Astrocyte (in vitro differentiated cells and primary cell): ENCODE results near the gene SENP8. TPM values are rescaled to one million over a fixed set of nuclear protein-coding genes. Genes with fewer than 3 reads are reported as not detected.
A peak's percentile ranks its signal among the peaks of the same experiment; 100 is the strongest.

ENCODE experiments used
- DNase-seq: peaks from one replicate; pipeline ENCODE4 v3.0.0-alpha.2; 2010; ENCODE audit warnings: low read depth
- FAIRE-seq: peaks from 2 replicates; lab custom pipeline; 2011; peaks lifted over from hg19 to GRCh38; lab: Jason Lieb, UNC
- H2AFZ ChIP-seq: 2 replicates; pipeline ENCODE4 v1.6.0; 2012; ENCODE audit warnings: low read depth, low read length, inconsistent platforms
- H3K27ac ChIP-seq: 2 replicates; pipeline ENCODE4 v1.5.1; 2011; ENCODE audit warnings: low read depth, low read length, inconsistent platforms
- H3K27me3 ChIP-seq: 2 replicates; pipeline ENCODE4 v1.6.0; 2011; ENCODE audit warnings: low read length, inconsistent platforms; ENCODE audit not compliant: insufficient read depth
- H3K36me3 ChIP-seq: 2 replicates; pipeline ENCODE4 v1.5.1; 2011; ENCODE audit warnings: low read length, inconsistent platforms; ENCODE audit not compliant: insufficient read depth
- H3K4me1 ChIP-seq: 2 replicates; pipeline ENCODE4 v1.5.1; 2011; ENCODE audit warnings: low read length, inconsistent platforms; ENCODE audit not compliant: insufficient read depth
- H3K4me2 ChIP-seq: 2 replicates; pipeline ENCODE4 v1.6.0; 2012; ENCODE audit warnings: low read length, inconsistent platforms
- H3K4me3 ChIP-seq: 2 replicates; pipeline ENCODE4 v1.5.1; 2011; ENCODE audit warnings: low read depth, mild to moderate bottlenecking, low read length, inconsistent platforms; ENCODE audit not compliant: insufficient read depth
- H3K79me2 ChIP-seq: 2 replicates; pipeline ENCODE4 v1.6.0; 2012; ENCODE audit warnings: mild to moderate bottlenecking, low read length, inconsistent platforms; ENCODE audit not compliant: insufficient read depth
- H3K9ac ChIP-seq: 2 replicates; pipeline ENCODE4 v1.6.0; 2012; ENCODE audit warnings: mild to moderate bottlenecking, low read length, inconsistent platforms
- H3K9me3 ChIP-seq: 2 replicates; pipeline ENCODE4 v1.5.1; 2012; ENCODE audit warnings: low read depth, mild to moderate bottlenecking, low read length, inconsistent platforms; ENCODE audit not compliant: insufficient read depth
- H4K20me1 ChIP-seq: 2 replicates; pipeline ENCODE4 v1.6.0; 2012; ENCODE audit warnings: low read length, inconsistent platforms; ENCODE audit not compliant: insufficient read depth
- H3K27ac Mint-ChIP-seq: one replicate; pipeline ENCODE4 v1.8.0; 2021; ENCODE audit warnings: mild to moderate bottlenecking, mixed read lengths; ENCODE audit not compliant: unreplicated experiment
- H3K27me3 Mint-ChIP-seq: one replicate; pipeline ENCODE4 v1.8.0; 2021; ENCODE audit warnings: low read depth, mixed read lengths; ENCODE audit not compliant: unreplicated experiment
- H3K36me3 Mint-ChIP-seq: one replicate; pipeline ENCODE4 v1.8.0; 2021; ENCODE audit warnings: low read depth, mixed read lengths; ENCODE audit not compliant: unreplicated experiment
- H3K4me1 Mint-ChIP-seq: one replicate; pipeline ENCODE4 v1.8.0; 2021; ENCODE audit warnings: low read depth, mixed read lengths; ENCODE audit not compliant: unreplicated experiment
- H3K4me3 Mint-ChIP-seq: one replicate; pipeline ENCODE4 v1.8.0; 2021; ENCODE audit warnings: mild to moderate bottlenecking, moderate library complexity, mixed read lengths; ENCODE audit not compliant: unreplicated experiment
- H3K9me3 Mint-ChIP-seq: one replicate; pipeline ENCODE4 v1.8.0; 2021; ENCODE audit warnings: mild to moderate bottlenecking, mixed read lengths; ENCODE audit not compliant: unreplicated experiment
- EZH2 ChIP-seq: IDR thresholded peaks from 2 replicates; pipeline ENCODE4 v1.6.1; 2012; ENCODE audit warnings: mild to moderate bottlenecking, low read length, inconsistent platforms; ENCODE audit not compliant: insufficient read depth
- total RNA-seq: library from RNA; stranded (reverse); gene quantifications from 2 replicates; pipeline ENCODE4 v1.2.1, GENCODE V29; 2021
- TF ChIP-seq, protein P1 (sequence below): IDR thresholded peaks from 2 replicates; pipeline ENCODE4 v1.5.1; 2011; ENCODE audit warnings: low read depth, mild to moderate bottlenecking, inconsistent platforms, low read length, moderate library complexity; ENCODE audit not compliant: insufficient read depth

SENP8 gene
- total RNA-seq, 1 donor from 2014 or later, result 2.9 TPM

- H3K4me1 Mint-ChIP-seq, result peaks cover 6% of the 10 kb centered on the region
- Histone ChIP-seq H3K4me3 (no peak overlapping the region), H3K36me3 (no peaks in the 10 kb centered on the region), H3K27ac (no peak overlapping the region), H3K79me2 (no peaks in the 10 kb centered on the region), H3K4me2 (no peak overlapping the region), H2AFZ (no peak overlapping the region), H3K27me3 (peaks cover 4% of the 10 kb centered on the region), H3K9ac (no peak overlapping the region), H4K20me1 (no peaks in the 10 kb centered on the region), H3K9me3 (no peaks in the 10 kb centered on the region), H3K4me1 (peaks cover 11% of the 10 kb centered on the region)
- TF ChIP-seq EZH2, result no peak
- TF ChIP-seq, protein P1, sequence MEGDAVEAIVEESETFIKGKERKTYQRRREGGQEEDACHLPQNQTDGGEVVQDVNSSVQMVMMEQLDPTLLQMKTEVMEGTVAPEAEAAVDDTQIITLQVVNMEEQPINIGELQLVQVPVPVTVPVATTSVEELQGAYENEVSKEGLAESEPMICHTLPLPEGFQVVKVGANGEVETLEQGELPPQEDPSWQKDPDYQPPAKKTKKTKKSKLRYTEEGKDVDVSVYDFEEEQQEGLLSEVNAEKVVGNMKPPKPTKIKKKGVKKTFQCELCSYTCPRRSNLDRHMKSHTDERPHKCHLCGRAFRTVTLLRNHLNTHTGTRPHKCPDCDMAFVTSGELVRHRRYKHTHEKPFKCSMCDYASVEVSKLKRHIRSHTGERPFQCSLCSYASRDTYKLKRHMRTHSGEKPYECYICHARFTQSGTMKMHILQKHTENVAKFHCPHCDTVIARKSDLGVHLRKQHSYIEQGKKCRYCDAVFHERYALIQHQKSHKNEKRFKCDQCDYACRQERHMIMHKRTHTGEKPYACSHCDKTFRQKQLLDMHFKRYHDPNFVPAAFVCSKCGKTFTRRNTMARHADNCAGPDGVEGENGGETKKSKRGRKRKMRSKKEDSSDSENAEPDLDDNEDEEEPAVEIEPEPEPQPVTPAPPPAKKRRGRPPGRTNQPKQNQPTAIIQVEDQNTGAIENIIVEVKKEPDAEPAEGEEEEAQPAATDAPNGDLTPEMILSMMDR, result no peak
- H3K27me3 Mint-ChIP-seq, result peaks cover 18% of the 10 kb centered on the region
- no peak overlapping the region for H3K27ac Mint-ChIP-seq
- H3K4me3 Mint-ChIP-seq, result no peak overlapping the region
- H3K36me3 Mint-ChIP-seq, result peaks cover 2% of the 10 kb centered on the region
- no peak for DNase-seq
- no peaks in the 10 kb centered on the region for H3K9me3 Mint-ChIP-seq
- no peak for FAIRE-seq
Measured at GRCh38 chr15:72167445-72167844, 49.2 kb downstream of the SENP8 start.

- Histone ChIP-seq H4K20me1 (no peaks in the 10 kb centered on the region), H3K27ac (no peak overlapping the region), H3K4me1 (peaks cover 11% of the 10 kb centered on the region), H2AFZ (no peak overlapping the region), H3K79me2 (no peaks in the 10 kb centered on the region), H3K27me3 (peaks cover 6% of the 10 kb centered on the region), H3K4me3 (no peak overlapping the region), H3K9me3 (no peaks in the 10 kb centered on the region), H3K36me3 (no peaks in the 10 kb centered on the region), H3K9ac (peak overlapping the region; percentile 23), H3K4me2 (peak overlapping the region; percentile 46)
- peaks cover 6% of the 10 kb centered on the region for H3K4me1 Mint-ChIP-seq
- FAIRE-seq (no peak), DNase-seq (peak; percentile 42)
- peaks cover 2% of the 10 kb centered on the region for H3K36me3 Mint-ChIP-seq
- H3K9me3 Mint-ChIP-seq, result no peaks in the 10 kb centered on the region
- peaks cover 16% of the 10 kb centered on the region for H3K27me3 Mint-ChIP-seq
- TF ChIP-seq, protein P1, result no peak
- no peak for TF ChIP-seq EZH2
- H3K27ac Mint-ChIP-seq, result no peak overlapping the region
- no peak overlapping the region for H3K4me3 Mint-ChIP-seq
Measured at GRCh38 chr15:72168131-72168807, 50.1 kb downstream of the SENP8 start.

DNA sequence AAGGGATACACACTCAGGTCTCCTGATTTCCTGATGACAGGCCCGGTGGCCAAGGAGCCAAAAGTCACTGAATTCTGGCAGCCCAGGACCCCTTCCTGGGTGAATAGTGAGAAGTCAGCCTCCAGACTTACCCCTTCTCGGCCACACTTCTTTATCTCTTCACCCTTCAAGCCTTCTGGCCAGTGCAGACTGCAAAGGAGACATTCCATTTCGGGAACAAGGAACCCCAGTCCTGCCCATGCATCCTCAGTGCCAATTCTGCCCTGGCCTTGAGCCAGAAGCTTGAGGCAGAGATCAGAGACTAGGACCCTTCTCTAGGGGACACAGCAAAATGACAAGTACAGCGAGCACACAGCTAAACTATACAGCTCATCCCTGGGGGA lies 50.6 kb downstream of the SENP8 start:
- FAIRE-seq, result no peak

More for the DNA sequence above, 50.6 kb downstream of the SENP8 start:
- Histone ChIP-seq H3K36me3 (no peaks in the 10 kb centered on the region), H3K27ac (no peak overlapping the region), H3K4me3 (no peak overlapping the region), H3K27me3 (peaks cover 5% of the 10 kb centered on the region), H3K9ac (peak overlapping the region; percentile 23), H2AFZ (no peak overlapping the region), H3K4me2 (peak overlapping the region; percentile 46), H3K4me1 (peaks cover 11% of the 10 kb centered on the region), H4K20me1 (no peaks in the 10 kb centered on the region), H3K79me2 (no peaks in the 10 kb centered on the region), H3K9me3 (no peaks in the 10 kb centered on the region)
- Mint-ChIP-seq H3K4me3 (no peak overlapping the region), H3K27me3 (peaks cover 11% of the 10 kb centered on the region), H3K4me1 (peaks cover 6% of the 10 kb centered on the region), H3K36me3 (peaks cover 2% of the 10 kb centered on the region), H3K27ac (no peak overlapping the region), H3K9me3 (no peaks in the 10 kb centered on the region)
- DNase-seq, result no peak
- TF ChIP-seq, protein P1, result no peak
- no peak for TF ChIP-seq EZH2
